ENCODE measurements around the gene LEFTY2.
"Not testable (repeated sequence)": the region's sequence is repeated elsewhere in the genome, so short reads cannot be mapped to it uniquely, and the experiment has no call there.

LEFTY2 gene

GRCh38 chr1:225950905-225951497, 10.0 kb upstream of the LEFTY2 start:
- DNase-seq, result no peak

GRCh38 chr1:225949041-225949440, 8.0 kb upstream of the LEFTY2 start:
- DNase-seq, result no peak

GRCh38 chr1:225946803-225947202, 5.8 kb upstream of the LEFTY2 start:
- DNase-seq, result no peak

- no peak for DNase-seq
Measured at GRCh38 chr1:225946082-225946620, 5.1 kb upstream of the LEFTY2 start.

- no peak for DNase-seq
Measured at GRCh38 chr1:225945564-225945963, 4.5 kb upstream of the LEFTY2 start.

GRCh38 chr1:225944951-225945350, 3.9 kb upstream of the LEFTY2 start:
- no peak for DNase-seq

- no peak for DNase-seq
Measured at GRCh38 chr1:225944387-225944786, 3.4 kb upstream of the LEFTY2 start.

GRCh38 chr1:225943582-225943981, 2.6 kb upstream of the LEFTY2 start:
- DNase-seq, result no peak

- no peak for DNase-seq
Measured at GRCh38 chr1:225942574-225942973, 1.6 kb upstream of the LEFTY2 start.

- DNase-seq, result no peak
Measured at GRCh38 chr1:225941942-225942222, 862 bp upstream of the LEFTY2 start.

GRCh38 chr1:225940385-225941151, 452 bp downstream of the LEFTY2 start:
- DNase-seq, result no peak

GRCh38 chr1:225939939-225940310, 1.1 kb downstream of the LEFTY2 start:
- DNase-seq, result not testable (repeated sequence)

- not testable (repeated sequence) for DNase-seq
Measured at GRCh38 chr1:225939097-225939938, 1.7 kb downstream of the LEFTY2 start.

- no peak for DNase-seq
Measured at GRCh38 chr1:225937048-225937968, 3.7 kb downstream of the LEFTY2 start.

- DNase-seq, result no peak
Measured at GRCh38 chr1:225936523-225936922, 4.5 kb downstream of the LEFTY2 start.

- not testable (repeated sequence) for DNase-seq
Measured at GRCh38 chr1:225936086-225936485, 4.9 kb downstream of the LEFTY2 start.

- no peak for DNase-seq
Measured at GRCh38 chr1:225934711-225935110, 6.3 kb downstream of the LEFTY2 start.

GRCh38 chr1:225933072-225933471, 7.9 kb downstream of the LEFTY2 start:
- DNase-seq, result no peak

GRCh38 chr1:225931270-225932136, 9.5 kb downstream of the LEFTY2 start:
- no peak for DNase-seq

- no peak for DNase-seq
Measured at GRCh38 chr1:225930566-225930965, 10.5 kb downstream of the LEFTY2 start.

- DNase-seq, result not testable (repeated sequence)
Measured at GRCh38 chr1:225929462-225929861, 11.6 kb downstream of the LEFTY2 start.

Measured in cortex of kidney (tissue), 1 donor.